Adrenal gland (tissue), 5 donors: Measurements from ENCODE around the gene PARVB.

Source experiments
- CTCF ChIP-seq, 6 experiments: fragments of 450-650 bp in 4 of 6; fragments of 200-600 bp in 2 of 6; sonication (generic) in 1 of 6; IDR thresholded peaks; 1 replicate in 5 of 6; 2 replicates in 1 of 6; pipeline versions ENCODE4 v1.5.1 to v1.8.0; 2016 to 2021; ENCODE audit warnings: antibody characterized with exemption in 6 of 6, mild to moderate bottlenecking in 2 of 6, moderate library complexity in 1 of 6
- POLR2A ChIP-seq, 2 donors: fragments of 450-650 bp; IDR thresholded peaks; one replicate each; pipeline ENCODE4 v1.6.1; 2017; ENCODE audit warnings: antibody characterized with exemption in 2 of 2, mild to moderate bottlenecking in 2 of 2, moderate library complexity in 1 of 2
- donor health status: DM: no; HTN: no; CAD: no.

DNA sequence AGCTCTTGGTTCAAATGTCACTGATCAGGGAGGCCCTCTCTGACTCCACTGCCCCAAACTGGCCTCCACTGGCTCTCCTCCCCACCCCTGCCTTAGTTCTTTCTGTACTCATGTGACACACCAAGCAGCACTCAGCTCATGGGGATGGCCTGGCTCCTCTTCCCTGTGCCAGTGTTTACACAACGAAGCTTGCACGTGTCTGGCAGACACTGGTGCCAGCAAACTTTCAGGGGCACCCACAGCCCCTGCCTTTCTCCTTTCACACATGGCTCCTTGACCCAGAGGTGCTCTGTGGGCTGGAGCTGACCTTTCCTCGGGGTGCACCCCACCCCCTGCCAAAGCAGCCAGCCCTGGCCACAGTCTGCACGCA is 119.0 kb downstream of the PARVB start:
- TF ChIP-seq CTCF (IDR thresholded peaks at IDR 0.05) (no peak), POLR2A (IDR thresholded peaks at IDR 0.05) (no peak)
